Hepatic stellate cell (primary cell): Measurements from ENCODE around the gene UPK1A.

ENCODE experiments used
- DNase-seq: peaks from one replicate; pipeline ENCODE4 v3.0.0; 2011; ENCODE audit warnings: low spot score

The UPK1A gene

DNA sequence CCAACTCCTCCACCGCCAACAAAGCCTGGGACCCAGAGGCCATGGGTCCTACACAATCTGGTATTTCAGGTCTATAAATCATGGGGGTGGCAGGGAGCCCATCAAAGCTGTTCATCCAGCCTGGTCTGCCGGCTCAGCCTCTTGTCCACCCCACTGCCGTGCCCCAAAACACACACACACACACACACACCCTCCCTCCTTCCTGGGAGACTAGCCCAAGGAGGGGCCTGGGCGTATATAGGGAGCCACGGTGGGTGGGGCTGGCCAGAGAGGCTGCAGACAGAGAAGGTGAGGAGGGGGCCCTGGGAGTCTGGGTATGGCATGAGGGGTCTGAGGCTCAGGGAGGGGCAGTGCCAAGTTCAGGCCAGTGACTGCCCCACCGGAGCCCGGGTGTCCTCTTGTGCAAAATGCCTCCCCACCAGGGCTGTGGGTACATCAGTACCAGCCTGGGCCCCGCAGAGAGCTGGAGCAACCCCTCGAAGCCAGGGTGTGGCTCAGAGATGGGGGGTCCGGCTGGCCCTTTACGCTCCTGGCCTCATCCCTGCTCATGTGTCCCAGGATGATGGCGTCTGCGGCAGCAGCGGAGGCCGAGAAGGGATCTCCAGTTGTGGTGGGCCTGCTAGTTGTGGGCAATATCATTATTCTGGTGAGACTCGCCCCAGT lies at the start of gene UPK1A:
Gene UPK1A (plus strand): TSS at position 267 of the 663 bp plus-strand sequence. CDS start 296 bp downstream, at position 563.
- DNase-seq: no peak

DNA sequence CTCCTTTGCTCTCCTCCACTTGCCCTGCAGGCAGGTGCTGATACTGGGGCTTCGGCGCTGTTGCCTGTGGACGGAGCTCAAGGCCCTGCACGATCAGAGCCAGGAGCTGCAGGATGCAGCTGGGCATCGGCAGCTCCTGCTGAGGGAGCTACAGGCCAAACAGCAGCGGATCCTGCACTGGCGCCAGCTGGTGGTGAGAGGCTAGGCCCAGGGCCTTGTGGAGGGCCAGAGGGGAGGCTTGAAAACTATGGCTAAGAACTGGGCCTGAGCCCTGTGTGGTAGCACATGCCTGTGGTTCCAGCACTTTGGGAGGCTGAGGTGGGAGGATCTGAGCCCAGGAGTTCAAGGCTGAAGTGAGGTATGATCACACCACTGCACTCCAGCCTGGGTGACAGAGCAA lies 47.5 kb upstream of the UPK1A start:
- DNase-seq: no peak

DNA sequence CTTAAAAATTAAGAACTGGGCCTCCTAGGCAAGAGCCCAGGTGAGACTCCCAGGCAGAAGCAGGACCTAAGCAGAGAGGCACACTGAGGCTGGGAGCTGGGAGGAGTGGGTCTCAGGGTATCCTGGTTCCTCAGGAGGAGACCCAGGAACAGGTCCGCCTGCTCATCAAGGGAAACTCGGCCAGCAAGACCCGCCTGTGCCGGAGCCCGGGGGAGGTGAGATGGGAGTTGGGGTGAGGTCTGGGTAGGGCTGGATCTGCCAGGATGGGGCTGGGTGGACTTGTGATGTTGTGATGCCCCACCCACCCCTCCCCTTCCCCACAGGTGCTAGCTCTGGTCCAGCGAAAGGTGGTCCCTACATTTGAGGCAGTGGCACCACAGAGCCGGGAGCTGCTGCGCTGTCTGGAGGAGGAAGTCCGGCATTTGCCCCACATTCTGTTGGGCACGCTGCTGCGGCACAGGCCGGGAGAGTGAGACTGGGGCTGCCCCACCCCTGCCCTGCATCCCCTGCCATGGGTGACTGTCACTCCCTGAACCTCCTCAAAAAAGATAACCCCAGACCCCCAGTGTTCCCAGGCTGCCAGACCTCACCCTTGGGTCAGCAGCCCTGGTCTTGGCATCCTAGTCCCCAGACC lies 46.9 kb upstream of the UPK1A start:
- DNase-seq: no peak

DNA sequence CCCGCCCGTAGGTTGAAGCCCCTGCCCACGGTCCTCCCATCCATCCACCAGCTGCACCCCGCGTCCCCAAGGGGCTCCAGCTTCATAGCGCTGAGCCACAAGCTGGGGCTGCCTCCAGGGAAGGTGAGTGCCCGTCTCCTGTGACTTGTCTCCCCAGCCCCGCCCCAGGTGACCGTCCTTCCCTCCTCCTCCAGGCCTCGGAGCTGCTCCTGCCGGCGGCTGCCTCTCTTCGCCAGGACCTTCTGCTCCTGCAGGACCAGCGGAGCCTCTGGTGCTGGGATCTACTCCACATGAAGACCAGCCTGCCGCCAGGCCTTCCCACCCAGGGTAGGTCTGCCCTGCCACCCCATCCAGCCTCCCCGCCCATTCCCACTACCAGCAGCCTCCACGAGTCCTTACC lies 46.3 kb upstream of the UPK1A start:
- no peak for DNase-seq

DNA sequence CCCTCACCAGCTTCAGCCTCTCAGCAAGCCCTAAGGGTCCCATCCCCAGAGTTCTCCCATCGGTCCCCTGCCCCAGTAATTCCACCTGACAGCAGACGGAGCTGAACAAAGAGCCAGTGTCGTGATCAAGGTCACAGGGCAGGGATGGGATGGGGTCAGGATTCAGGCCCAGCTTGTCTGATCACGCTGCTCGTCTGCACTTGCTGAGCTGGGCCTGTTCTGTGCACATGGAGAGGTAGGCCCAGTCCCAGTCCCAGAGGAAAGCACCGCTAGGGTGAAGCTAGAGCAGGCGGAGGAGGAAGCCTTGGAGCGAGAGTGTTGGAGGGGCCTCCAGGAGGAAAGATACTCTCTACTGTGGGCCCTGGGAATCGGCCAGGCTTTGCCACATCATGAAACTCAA lies 44.6 kb upstream of the UPK1A start:
- no peak for DNase-seq

DNA sequence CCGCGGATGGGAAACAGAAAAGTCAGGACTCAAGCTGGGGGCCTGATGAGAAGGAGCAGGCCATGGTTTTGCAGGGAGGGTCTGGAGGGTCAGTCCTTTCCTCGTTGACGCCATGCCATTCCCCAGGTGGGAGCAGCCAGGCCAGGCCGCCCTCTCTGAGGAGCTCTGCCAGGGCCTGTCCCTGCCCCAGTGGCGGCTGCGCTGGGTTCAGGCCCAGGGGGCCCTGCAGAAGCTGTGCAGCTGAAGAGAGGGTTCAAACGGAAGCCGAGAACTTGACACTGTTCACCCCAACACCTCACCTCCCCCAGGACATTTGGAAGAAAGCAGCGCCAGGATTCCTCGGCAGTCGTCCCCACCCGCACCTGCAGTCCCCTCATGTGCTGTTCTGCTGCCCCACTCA lies 43.6 kb upstream of the UPK1A start:
- no peak for DNase-seq

DNA sequence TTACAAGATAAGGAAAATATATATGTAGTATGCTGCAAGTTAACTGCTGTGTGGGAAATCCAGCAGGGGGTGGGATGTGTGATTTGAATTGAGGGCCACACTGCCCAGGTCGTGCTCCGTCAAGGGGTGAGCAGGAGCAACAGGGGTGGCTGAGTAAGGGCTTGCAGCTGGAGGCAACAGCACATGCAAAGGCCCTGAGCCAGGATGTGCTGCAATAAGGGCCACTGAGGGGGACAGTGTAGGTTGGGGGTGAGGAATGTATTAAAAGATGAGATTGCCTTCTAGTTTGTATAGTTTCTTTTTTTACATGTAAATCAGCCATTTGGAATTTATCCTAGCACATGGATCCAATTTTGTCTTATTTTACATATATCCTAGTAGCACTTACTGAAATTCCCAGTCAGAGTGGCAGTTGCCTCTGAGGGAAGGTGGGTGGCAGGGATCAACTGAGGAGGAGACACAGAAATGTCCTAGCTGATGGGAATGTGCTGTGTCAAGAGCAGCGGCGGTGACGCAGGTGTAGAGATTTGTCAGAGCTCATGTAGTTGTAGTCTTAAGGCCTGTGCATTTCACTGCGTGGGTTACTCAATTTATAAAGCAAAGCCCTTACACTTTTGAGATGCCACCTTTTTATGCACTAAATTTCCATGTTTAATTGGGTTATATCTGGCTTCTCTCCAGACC lies 42.8 kb upstream of the UPK1A start:
- DNase-seq: no peak

DNA sequence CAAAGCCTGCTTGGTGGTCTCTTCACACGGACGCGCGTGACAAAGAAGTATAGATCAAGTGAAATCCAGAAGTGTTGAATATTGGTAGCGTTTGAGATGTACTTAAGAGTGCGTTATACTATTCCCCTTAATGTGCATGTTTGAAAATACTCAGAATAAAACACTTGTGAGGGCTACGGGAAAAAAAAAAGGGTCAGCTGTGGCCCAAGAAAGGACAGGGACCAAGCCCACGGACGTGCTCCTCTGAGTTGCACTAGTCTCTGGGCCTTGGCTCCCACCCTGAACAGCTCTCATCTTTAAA lies 38.1 kb upstream of the UPK1A start:
- DNase-seq: no peak

DNA sequence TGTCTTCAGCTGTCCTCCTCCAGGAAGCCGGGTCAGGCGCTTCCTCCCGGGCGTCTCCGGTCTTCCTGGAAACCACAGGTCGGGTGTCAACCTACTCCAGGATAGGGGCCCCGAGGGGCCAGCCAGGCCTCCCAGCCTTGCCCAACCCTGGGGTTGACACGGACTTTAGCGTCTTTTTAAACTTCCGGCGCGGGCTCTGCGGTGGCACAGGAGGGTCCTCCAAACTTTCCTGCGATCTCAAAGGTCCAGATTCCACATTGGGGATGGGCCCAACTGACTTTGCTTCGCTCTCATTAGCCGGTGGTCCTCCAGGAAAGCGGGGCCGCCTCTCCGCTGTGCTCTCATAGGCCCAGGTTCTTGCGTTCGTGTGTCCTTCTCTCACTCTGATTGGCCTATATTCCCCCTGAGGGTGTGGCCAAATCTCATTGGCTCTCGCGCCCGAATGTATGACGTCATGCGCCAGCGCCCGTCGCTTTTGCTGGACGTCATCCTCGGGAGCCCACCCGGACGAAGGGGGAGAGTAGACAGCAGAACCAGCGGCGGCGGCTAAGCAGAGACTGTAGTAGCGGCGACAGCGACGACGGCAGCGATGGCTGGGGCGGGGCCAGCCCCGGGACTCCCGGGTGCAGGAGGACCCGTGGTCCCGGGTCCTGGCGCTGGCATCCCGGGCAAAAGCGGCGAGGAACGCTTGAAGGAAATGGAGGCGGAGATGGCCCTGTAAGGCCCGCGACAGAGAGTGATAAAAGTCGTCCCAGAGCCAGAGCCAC lies 37.6 kb upstream of the UPK1A start, which contains the start of gene RBM42:
Gene RBM42 (plus strand): TSS at position 472 of the 767 bp plus-strand sequence. CDS start 118 bp downstream, at position 590.
- DNase-seq: peak; percentile 99

DNA sequence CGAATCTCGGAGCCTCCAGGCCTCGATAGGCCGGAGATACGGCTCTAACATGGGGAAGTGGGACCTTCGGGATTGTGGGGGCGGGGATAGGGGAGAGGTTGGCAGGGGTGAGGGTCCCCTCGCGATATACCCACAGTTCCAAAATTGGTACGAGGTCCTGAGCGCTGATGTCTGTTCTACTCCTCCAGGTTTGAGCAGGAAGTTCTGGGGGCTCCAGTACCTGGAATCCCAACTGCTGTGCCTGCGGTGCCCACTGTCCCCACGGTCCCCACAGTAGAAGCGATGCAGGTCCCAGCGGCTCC lies 37.0 kb upstream of the UPK1A start:
- no peak for DNase-seq

DNA sequence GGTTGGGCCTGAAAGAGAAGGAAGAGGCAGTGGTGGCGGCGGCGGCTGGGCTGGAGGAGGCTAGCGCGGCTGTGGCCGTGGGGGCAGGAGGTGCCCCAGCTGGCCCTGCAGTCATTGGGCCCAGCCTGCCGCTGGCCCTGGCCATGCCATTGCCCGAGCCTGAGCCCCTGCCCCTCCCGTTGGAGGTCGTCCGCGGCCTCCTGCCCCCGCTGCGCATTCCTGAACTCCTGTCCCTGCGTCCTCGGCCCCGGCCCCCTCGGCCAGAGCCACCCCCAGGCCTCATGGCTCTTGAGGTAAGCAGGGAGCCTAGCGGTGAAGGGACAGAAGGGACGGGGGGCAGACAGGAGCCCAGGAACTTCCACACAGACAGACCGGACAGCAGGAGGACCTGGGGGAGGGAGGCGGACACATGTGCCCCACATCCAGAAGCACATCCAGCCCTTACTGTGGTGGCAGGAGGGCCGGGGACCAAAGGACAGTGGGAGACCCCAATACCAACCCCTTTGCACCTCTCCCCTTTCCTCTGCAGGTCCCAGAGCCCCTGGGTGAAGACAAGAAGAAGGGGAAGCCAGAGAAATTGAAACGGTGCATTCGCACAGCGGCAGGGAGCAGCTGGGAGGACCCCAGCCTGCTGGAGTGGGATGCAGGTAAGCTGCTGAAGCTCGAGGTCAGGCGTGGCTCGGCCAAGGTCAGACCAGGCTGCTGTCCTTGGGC lies 32.4 kb upstream of the UPK1A start:
- no peak for DNase-seq

DNA sequence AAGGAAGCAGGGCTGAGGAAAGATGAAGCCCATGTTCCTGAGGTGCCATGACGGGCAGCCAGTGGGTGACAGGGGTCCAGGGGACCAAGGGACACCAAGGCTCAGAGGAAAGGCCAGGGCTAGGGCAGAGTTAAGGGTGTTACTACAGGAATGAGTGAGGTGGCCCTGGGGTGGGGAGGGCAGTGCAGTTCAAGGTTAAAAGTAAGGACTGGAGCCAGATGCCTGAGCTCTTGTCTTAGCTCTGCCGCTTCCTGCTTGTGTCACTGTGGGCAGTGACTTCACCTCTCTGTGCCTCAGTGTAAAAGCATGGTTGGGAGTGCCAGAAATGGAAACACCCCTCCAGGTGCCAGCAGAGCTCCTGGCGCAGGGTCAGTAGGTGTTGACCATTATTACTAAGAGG lies 29.7 kb upstream of the UPK1A start:
- DNase-seq: no peak

DNA sequence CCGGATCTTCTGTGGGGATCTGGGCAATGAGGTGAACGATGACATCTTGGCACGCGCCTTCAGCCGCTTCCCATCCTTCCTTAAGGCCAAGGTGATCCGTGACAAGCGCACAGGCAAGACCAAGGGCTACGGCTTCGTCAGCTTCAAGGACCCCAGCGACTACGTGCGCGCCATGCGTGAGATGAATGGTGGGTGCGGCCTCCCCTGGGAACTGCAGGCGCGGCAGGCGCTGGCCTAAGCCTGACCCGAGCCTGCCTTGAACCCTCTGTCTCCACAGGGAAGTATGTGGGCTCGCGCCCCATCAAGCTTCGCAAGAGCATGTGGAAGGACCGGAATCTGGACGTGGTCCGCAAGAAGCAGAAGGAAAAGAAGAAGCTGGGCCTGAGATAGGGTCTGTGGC lies 29.2 kb upstream of the UPK1A start:
- no peak for DNase-seq

DNA sequence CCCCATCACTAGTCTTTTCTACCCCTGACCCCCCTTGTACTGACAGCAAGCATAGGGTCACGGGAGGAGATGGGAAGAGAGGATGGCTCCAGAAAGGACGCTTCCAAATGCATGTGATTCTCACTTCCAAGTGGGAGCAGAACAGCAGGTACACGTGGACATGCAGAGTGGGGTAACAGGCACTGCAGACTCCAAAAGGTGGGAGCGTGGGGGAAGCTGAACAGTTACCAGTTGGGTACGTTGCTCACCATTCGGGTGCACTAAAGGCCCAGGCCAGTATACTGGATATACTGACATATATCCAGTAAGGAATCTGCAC lies 27.0 kb upstream of the UPK1A start:
- no peak for DNase-seq

DNA sequence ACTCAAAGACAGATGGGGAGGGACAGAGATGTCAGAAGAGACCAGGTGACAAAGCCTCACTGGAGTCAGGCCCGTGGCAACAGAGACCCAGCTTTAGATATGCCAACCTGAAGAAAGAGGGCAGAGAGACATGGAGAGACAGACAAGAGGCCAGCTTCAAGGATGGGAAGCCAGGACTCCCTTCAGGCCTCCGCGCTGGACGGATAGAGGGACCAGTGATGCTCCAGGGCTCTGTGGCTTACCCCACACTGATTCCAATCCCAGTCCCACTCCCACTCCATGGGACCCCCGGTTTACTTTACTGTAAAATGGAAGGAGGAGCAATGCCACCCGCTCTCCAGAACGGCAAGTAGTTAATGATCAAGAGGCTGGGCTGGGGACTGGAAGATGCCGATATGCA lies 26.5 kb upstream of the UPK1A start:
- no peak for DNase-seq

DNA sequence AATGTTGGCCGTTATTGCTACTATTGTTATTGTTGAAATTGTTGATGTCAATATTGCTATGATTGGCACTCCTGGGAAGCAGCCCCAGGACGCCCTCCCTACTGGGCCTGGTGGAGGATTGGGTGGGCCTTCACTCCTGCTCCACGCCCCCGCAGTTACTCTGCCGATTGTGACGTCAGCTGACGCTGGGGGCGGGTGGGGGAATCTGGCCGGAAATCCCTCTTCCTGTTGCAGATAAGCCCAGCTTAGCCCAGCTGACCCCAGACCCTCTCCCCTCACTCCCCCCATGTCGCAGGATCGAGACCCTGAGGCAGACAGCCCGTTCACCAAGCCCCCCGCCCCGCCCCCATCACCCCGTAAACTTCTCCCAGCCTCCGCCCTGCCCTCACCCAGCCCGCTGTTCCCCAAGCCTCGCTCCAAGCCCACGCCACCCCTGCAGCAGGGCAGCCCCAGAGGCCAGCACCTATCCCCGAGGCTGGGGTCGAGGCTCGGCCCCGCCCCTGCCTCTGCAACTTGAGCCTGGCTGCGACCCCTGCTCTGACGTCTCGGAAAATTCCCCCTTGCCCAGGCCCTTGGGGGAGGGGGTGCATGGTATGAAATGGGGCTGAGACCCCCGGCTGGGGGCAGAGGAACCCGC lies 24.7 kb upstream of the UPK1A start, which contains the start of gene ETV2:
Gene ETV2 (plus strand): TSS at position 231 of the 637 bp plus-strand sequence. CDS start 716 bp downstream, outside the sequence.
- DNase-seq: peak; percentile 32

DNA sequence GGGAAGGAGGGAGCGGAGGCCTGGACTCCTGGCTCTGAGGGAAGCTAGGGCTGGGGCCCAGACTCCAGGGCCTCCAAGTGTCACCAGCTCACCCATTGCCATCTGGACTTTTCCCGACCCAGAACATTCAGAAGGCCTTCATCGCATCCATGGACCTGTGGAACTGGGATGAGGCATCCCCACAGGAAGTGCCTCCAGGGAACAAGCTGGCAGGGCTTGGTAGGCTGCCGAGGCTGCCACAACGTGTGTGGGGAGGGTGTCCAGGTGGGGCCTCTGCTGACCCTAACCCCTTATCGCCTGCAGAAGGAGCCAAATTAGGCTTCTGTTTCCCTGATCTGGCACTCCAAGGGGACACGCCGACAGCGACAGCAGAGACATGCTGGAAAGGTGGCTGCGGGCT lies 24.0 kb upstream of the UPK1A start:
- DNase-seq: no peak

DNA sequence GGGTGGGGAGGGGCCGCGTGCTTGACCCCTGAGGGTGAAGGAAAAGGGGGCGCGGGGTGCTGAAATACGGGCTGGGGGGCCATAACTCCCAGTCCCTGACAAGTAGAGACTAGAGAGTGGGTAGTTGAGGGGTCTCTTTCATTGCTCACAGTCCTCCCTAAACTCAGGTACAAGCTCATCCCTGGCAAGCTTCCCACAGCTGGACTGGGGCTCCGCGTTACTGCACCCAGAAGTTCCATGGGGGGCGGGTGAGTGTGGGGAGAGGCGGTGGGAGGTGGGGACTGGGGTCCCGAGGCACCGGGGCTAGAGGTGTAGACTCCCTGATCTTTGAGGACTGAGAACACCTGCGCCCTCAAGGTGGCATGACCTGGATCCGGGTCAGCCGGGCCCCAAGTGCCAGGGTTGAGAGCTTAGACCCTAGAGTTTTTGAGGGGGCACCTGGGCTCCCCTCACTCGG lies 23.5 kb upstream of the UPK1A start:
- DNase-seq: no peak

DNA sequence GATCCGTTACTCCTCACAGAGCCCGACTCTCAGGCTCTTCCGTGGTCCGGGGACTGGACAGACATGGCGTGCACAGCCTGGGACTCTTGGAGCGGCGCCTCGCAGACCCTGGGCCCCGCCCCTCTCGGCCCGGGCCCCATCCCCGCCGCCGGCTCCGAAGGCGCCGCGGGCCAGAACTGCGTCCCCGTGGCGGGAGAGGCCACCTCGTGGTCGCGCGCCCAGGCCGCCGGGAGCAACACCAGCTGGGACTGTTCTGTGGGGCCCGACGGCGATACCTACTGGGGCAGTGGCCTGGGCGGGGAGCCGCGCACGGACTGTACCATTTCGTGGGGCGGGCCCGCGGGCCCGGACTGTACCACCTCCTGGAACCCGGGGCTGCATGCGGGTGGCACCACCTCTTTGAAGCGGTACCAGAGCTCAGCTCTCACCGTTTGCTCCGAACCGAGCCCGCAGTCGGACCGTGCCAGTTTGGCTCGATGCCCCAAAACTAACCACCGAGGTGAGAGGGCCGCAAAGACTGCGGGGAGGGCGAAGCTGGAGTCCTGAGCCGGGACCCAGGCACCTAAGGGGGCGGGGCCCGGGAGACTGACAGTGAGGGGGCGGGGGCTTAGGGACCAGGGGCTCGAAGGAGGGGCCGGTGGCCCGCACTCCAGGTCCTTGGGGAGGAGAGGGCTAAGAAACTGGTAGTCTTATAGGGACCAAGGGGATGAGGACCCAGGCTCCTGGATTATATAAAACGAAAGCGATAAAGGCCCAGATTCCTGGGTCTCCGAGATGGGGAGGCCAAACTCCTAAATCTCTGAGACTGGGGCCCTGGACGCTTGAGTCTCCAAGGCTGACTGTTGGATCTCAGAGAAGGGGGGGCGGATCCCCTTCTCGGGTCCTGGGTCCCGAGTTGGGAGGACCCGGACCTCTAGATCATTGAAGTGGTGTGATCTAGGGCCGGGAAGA lies 22.8 kb upstream of the UPK1A start:
- DNase-seq: peak; percentile 91

DNA sequence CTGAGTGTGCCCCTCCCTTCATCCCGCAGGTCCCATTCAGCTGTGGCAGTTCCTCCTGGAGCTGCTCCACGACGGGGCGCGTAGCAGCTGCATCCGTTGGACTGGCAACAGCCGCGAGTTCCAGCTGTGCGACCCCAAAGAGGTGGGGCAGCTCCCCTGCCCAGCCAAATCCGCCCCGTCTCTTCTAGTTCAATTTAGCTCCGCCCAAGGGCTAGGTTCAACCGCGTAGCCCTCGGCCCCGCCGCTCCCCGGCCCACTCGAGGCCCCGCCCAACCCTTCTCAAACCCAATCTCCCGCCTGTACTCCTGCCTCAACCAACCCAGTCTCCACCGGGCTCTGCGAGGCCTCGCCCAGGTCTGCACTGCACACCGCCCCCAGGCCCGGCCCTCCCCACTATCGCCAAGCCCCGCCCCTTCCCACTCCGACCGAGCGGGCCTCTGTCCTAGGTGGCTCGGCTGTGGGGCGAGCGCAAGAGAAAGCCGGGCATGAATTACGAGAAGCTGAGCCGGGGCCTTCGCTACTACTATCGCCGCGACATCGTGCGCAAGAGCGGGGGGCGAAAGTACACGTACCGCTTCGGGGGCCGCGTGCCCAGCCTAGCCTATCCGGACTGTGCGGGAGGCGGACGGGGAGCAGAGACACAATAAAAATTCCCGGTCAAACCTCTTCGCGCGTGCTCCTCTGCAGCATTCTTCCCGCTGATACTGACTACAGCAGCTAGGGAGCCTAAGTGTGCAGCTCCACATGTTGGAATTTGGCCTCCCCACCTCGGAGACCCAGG lies 21.9 kb upstream of the UPK1A start:
- peak; percentile 97 for DNase-seq
